HepG2 (cell line): ENCODE measurements around the gene NKX2-3.

ENCODE experiments used
- ARNT ChIP-seq: fragments of 450-650 bp; IDR thresholded peaks from 2 replicates; pipeline ENCODE4 v1.6.1; 2017
- BRF2 ChIP-seq: sonication (generic); formaldehyde crosslinking; IDR thresholded peaks from 2 replicates; pipeline ENCODE4 v1.8.1; 2022; ENCODE audit warnings: mild to moderate bottlenecking, missing genetic modification reagents
- CAMTA2 ChIP-seq: sonication (generic); formaldehyde crosslinking; IDR thresholded peaks from 2 replicates; pipeline ENCODE4 v1.4.0; 2020; ENCODE audit warnings: mild to moderate bottlenecking, missing genetic modification reagents, borderline replicate concordance
- ELK4 ChIP-seq: sonication (generic); formaldehyde crosslinking; IDR thresholded peaks from 2 replicates; pipeline ENCODE4 v1.9.0; 2021; ENCODE audit warnings: missing genetic modification reagents, borderline replicate concordance
- HDAC2 ChIP-seq: sonication (generic); formaldehyde crosslinking; IDR thresholded peaks from 2 replicates; pipeline ENCODE4 v1.4.0; 2020; ENCODE audit warnings: missing genetic modification reagents
- KAT7 ChIP-seq: IDR thresholded peaks from 2 replicates; pipeline ENCODE4 v1.6.1; 2018; ENCODE audit warnings: borderline replicate concordance, missing compliant biosample characterization
- NAIF1 ChIP-seq: sonication (generic); formaldehyde crosslinking; IDR thresholded peaks from 2 replicates; pipeline ENCODE4 v1.5.0; 2020; ENCODE audit warnings: mild to moderate bottlenecking, missing genetic modification reagents, borderline replicate concordance
- NR1H2 ChIP-seq: sonication (generic); formaldehyde crosslinking; IDR thresholded peaks from 2 replicates; pipeline ENCODE4 v1.8.1; 2022; ENCODE audit warnings: low read depth, missing genetic modification reagents, borderline replicate concordance
- TAF1 ChIP-seq: sonication (generic); formaldehyde crosslinking; IDR thresholded peaks from 2 replicates; pipeline ENCODE4 v1.4.0; 2020; ENCODE audit warnings: missing genetic modification reagents
- ZNF350 ChIP-seq: sonication (generic); formaldehyde crosslinking; IDR thresholded peaks from 2 replicates; pipeline ENCODE4 v1.4.0; 2020; ENCODE audit warnings: mild to moderate bottlenecking, low read depth, missing genetic modification reagents, borderline replicate concordance
- ZNF747 ChIP-seq: sonication (generic); formaldehyde crosslinking; IDR thresholded peaks from 2 replicates; pipeline ENCODE4 v1.8.1; 2023; ENCODE audit warnings: missing genetic modification reagents, mild to moderate bottlenecking, borderline replicate concordance
- TF ChIP-seq, protein P1 (sequence below): sonication (generic); formaldehyde crosslinking; IDR thresholded peaks from 2 replicates; pipeline ENCODE4 v1.5.0; 2020; ENCODE audit warnings: mild to moderate bottlenecking, missing genetic modification reagents, moderate library complexity
- TF ChIP-seq, protein P2 (sequence below), 2 experiments: IDR thresholded peaks; 2 replicates each; pipeline ENCODE4 v1.6.1; 2011 to 2012; ENCODE audit warnings: low read length in 2 of 2, borderline replicate concordance in 1 of 2, low read depth in 1 of 2, mild to moderate bottlenecking in 1 of 2, moderate library complexity in 1 of 2
- TF ChIP-seq, protein P3 (sequence below): IDR thresholded peaks from 2 replicates; pipeline ENCODE4 v1.6.1; 2012; ENCODE audit warnings: inconsistent platforms

DNA sequence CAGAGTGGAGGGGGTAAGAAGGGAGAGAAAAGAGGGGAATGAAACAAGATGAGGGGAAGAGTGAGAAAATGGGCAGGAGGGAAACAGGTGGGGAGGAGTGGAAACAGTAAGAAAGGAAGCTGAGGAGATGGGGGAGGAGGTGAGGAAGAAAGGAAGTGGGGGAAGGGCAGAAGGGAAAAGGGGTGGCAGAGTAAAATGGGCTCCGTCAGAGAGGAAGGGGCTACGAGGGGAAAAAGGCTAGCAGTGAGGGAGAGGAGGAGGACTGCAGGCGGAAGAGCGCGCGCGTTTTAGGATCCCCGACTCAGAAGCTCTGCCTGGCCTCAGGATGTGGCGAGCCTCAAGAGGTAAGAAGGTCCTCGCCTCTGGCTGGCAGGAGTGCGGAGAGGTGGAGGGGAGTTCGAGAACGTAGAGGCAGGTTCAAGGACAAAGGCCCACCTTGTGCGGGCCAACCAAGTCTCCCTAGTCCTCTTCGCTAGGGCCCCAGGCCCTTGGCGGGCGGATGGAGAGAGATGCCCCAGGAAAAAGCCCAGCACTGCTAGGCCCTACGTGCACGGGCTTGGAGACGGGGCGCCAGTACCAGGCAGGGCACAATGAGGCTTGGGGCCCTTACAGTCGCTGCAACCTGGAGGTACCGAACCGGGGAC is 5.8 kb upstream of the NKX2-3 start:
- TF ChIP-seq, protein P1, sequence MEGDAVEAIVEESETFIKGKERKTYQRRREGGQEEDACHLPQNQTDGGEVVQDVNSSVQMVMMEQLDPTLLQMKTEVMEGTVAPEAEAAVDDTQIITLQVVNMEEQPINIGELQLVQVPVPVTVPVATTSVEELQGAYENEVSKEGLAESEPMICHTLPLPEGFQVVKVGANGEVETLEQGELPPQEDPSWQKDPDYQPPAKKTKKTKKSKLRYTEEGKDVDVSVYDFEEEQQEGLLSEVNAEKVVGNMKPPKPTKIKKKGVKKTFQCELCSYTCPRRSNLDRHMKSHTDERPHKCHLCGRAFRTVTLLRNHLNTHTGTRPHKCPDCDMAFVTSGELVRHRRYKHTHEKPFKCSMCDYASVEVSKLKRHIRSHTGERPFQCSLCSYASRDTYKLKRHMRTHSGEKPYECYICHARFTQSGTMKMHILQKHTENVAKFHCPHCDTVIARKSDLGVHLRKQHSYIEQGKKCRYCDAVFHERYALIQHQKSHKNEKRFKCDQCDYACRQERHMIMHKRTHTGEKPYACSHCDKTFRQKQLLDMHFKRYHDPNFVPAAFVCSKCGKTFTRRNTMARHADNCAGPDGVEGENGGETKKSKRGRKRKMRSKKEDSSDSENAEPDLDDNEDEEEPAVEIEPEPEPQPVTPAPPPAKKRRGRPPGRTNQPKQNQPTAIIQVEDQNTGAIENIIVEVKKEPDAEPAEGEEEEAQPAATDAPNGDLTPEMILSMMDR (CRISPR knock-in tag): no peak
- TF ChIP-seq ARNT: no peak
- no peak for TF ChIP-seq TAF1
- TF ChIP-seq BRF2 (CRISPR knock-in tag): no peak
- no peak for TF ChIP-seq KAT7 (CRISPR knock-in tag)
- no peak for TF ChIP-seq NR1H2
- TF ChIP-seq, protein P2, sequence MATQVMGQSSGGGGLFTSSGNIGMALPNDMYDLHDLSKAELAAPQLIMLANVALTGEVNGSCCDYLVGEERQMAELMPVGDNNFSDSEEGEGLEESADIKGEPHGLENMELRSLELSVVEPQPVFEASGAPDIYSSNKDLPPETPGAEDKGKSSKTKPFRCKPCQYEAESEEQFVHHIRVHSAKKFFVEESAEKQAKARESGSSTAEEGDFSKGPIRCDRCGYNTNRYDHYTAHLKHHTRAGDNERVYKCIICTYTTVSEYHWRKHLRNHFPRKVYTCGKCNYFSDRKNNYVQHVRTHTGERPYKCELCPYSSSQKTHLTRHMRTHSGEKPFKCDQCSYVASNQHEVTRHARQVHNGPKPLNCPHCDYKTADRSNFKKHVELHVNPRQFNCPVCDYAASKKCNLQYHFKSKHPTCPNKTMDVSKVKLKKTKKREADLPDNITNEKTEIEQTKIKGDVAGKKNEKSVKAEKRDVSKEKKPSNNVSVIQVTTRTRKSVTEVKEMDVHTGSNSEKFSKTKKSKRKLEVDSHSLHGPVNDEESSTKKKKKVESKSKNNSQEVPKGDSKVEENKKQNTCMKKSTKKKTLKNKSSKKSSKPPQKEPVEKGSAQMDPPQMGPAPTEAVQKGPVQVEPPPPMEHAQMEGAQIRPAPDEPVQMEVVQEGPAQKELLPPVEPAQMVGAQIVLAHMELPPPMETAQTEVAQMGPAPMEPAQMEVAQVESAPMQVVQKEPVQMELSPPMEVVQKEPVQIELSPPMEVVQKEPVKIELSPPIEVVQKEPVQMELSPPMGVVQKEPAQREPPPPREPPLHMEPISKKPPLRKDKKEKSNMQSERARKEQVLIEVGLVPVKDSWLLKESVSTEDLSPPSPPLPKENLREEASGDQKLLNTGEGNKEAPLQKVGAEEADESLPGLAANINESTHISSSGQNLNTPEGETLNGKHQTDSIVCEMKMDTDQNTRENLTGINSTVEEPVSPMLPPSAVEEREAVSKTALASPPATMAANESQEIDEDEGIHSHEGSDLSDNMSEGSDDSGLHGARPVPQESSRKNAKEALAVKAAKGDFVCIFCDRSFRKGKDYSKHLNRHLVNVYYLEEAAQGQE (IDR thresholded peaks at IDR 0.05; ENCODE audit: borderline replicate concordance in 1 of 2, low read depth in 1 of 2, low read length in 2 of 2): no peak
- no peak for TF ChIP-seq NAIF1
- no peak for TF ChIP-seq ELK4 (CRISPR knock-in tag)
- TF ChIP-seq ZNF350 (CRISPR knock-in tag): no peak
- TF ChIP-seq ZNF747: no peak
- TF ChIP-seq CAMTA2: no peak
- TF ChIP-seq HDAC2 (CRISPR knock-in tag): no peak
- TF ChIP-seq, protein P3, sequence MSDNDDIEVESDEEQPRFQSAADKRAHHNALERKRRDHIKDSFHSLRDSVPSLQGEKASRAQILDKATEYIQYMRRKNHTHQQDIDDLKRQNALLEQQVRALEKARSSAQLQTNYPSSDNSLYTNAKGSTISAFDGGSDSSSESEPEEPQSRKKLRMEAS: no peak
